Stimulated activated CD8-positive, alpha-beta memory T cell treated with anti-CD3 and anti-CD28 coated beads, Interleukin-4, amount 100 ng/mL, for 4 hours (primary cell): ENCODE measurements around the gene EEF1A2.

Experiments
- DNase-seq, 2 donors: peaks; one replicate each; pipeline ENCODE4 v3.0.0-alpha.2; 2020; ENCODE audit warnings: low read depth in 2 of 2, low spot score in 1 of 2

Gene EEF1A2

DNA sequence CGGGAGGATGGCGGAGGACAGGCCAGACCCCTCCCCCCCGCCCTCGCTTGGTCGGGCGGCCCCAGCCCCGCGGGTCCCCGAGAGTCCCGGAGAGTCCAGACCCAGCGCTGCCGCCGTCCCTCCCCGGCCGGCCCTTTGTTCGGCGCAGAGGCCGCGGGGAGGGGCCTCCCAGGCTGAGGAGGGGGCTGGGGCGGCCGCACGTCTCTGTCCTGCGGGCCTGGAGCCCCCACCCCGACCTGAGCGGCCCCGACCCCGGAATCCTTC, 27.2 kb downstream of the EEF1A2 start:
- no peak for DNase-seq

DNA sequence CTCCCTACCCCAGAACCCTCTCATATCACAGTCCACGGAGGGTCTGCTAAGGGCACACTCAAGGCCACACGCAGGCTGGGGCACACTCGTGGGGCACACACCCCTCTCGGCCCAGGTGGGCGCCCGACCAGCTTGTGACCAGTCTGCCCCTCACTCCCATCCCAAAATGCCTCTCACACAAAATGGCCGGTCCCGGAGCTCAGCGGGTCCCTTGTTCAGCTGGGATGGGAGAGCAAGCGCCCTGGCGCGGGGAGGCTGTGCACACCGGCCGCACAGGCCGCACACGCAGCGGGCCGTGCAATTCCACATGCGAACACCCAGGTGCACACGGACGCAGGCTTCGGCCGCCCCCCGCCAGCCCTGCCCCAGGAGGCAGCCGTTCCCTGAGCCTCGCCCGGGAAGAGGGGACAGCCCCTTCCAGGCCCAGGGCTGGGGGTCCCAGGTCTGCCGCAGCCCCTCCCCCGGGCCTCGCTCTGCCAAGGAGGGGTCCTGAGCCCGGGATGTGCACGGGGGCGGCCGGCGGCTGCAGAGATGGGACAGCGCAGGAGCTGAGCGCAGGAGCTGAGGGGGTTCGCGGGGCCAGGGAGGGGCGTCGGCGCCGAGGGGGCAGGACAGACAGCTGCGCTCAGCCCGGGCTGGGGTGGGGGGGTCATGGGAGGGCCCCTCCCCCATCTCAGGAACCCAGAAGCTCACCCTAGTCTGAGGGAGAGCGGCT, 27.7 kb downstream of the EEF1A2 start:
- DNase-seq, result no peak

DNA sequence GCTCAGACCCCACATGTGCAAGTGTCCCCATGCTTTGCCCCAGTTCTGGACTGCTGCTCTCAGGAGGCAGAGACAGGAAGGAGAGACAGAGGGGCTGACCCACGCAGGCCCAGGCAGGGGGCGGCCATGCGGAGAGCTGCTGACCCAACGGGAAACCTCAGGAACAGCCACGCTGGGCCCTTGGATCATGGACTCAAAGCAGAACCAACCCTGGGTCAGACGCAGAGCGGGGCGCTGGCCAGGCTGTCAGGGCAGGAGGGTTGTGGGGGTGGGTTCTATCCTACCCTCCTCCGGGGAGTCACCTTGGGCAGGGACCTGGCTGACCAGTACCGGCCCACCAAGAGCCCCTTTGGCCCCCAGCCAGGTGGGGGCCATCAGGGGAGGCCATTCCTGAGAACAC, 28.5 kb downstream of the EEF1A2 start:
- no peak for DNase-seq

DNA sequence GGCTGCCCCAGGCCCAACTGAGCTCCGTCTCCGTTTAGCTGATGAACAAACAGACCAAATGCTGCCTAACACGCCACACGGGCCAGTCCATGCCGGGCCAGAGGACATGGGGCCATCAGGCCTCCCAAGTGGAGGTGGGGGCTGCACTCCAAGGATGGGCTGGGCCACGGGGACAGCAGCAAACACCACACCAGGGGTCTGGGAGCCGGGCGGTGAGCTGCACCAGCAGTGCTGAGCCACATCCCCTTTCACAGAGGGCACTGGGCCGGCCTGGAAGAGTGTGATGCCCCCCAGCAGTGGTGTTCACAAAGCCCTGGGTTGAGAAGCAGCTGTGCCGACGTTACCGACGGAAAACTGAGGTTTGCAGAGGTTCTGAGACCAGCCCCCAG, 29.2 kb downstream of the EEF1A2 start:
- no peak for DNase-seq

DNA sequence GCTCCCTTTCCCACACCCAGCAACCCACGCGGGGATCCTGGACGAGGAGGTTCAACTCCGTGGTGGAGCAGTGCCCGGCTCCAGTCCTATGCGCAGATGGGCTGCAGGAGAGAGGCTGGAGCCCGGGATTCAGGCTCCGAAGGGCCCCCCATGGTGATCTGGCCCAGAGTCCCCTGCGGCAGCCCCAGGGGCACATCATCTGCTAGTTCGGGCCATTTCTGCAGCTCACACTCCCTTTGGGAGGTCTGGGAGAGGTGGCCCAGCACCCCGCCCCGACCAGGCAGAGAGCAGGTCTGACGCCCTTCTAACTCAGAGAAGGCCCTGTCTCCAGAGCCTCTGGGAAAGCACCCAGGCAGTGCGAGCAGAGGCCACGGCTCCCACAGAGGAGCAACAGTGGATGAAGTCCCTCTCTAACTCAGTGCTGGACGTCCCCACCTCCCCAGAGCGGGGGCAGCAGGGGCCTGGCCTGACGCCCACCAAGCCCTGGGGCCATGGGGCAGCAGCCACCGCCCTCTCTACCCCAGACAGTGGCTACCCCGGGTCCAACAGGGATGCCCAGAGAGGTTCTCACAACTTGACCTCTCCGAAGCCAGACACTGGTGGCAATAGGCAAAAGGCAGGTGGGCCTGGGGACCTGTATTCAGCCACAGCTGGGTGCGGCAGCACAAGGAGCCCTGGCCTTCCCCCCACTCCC, 29.7 kb downstream of the EEF1A2 start:
- DNase-seq, result no peak

DNA sequence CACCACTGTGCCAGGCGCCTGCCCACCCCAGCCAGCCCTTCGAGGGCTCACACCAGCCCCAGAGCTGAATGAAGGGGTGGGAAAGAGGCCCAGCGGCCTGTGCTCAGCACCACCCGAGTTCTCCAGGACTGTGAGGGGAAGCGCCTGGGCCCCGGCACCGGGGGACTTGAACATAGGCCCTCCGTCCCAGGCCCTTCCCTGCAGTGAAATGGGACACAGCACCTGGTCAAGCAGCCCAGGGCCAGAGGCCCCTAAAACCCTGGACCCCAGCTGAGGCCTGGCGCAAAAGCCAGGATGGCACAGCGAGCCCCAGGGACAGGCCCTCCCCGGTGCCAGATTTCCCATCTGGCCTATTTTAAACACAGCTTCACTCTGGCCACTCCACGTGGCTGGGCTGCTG, 30.5 kb downstream of the EEF1A2 start:
- DNase-seq, result no peak

DNA sequence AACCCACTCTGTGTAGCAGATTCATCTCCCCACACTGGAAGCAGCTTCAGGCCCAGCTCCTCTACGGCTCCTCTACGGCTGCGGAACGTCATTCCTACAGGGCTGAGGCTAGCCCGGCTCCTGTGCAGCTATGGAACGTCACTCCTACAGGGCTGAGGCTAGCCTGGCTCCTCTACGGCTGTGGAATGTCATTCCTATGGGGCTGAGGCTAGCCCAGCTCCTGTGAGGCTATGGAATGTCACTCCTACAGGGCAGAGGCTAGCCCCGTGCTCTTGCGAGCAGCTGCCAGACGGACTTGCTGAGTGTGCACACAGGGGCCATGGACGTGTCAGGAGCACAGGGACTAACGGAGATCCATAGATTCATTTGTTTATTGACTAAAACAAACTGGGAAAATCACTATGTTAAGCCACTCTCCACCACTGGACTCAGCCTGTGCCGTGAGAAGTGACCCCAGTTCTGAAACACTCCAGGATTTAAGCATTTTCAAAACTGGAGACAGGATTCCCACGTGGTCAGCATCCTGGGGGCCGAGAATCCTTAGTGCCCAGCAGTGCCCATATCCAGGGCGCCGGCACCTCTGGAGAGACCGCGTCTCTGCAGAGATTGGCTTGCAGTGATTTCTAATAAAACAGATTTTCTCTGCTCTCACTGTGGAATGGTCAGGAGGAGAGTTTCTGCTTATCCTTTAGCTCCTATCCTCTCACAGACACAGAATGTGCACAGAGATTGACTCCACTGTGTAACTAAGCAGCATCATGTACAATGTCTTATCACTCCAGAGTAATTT, 31.4 kb downstream of the EEF1A2 start:
- no peak for DNase-seq

DNA sequence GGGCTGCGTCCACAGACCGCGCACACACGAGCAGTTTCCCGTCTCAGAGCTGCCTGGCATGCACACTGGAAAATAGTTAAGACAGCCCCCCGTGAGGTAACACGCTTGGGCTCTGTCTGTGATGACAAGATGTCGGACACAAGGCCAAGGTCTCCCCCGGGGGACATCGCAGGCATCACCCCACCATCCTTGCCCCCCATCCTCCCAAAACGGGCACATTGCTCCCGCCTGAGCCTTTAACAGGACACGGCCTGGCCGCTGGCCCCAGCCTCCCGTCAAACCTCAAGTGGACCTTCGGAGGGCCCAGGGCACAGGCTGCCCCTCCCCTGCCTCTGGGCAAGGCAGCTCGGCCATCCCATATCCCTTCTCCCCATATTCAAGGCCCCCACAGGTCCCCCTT, 32.0 kb downstream of the EEF1A2 start:
- DNase-seq, result no peak

DNA sequence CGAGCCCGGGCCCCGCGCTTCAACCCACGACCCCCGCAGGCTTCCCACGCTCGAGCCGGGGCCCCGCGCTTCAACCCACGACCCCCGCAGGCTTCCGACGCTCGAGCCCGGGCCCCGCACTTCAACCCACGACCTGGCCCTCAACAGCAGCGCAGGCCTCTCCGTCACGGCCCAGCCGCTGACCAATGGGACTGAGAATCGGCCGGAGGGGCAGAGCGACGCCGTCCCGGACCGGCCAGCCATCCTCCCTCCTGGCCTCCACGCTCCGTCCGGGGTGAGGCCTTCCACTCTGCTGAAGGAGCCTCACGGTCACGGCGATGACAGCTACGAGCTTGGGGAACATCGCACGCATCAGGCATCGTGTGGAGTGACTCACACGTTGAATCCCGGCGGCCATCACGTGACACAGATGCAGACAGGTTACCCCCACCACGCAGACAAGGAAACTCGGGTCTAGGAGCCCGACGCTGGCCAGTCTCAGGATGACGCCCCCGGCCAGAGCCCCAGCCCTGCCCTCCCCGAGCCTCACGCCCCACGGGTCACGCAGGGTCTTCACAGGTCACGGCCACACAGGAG, 32.5 kb downstream of the EEF1A2 start:
- no peak for DNase-seq

DNA sequence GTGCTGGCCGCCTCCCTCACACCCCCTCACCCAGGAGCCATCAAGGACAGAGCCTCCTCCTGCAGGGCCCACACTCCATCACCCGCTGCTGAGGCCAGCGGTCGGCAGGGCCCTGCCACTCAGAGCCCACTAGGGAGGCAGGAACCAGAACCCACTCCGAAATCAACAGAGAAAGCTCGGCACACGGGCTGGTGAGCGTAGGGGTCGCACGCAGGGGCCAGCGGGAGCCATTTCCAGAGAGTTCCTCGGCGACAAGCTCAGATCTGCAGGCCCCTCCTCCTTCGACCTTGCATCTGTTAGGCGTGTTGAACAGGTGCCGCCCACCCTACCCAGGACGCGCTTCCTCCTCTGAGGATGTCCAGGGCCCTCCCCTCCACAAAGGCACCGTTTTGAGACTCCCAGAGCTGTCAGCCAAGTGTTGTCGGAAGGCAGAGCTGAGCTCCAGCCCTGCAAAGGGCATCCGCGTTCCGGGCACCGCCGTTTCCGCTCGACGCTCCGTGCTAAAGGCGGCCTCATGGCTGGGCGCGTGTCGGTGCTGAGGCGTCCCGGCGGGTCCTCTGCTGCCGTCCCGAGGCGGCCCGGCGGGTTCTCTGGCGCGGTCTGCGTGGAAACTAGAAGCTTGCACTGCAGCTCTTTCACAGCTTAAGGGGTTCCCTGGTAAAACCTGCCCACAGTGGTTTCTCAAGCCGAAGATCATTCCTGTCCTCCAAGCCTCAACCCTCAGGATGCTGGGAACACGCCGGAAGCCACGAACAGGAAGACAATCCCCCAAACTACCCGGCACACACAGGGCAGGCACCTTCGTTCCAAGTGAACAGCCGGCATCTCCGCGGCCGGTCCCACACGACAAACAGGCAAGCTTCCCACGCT, 33.3 kb downstream of the EEF1A2 start:
- no peak for DNase-seq

DNA sequence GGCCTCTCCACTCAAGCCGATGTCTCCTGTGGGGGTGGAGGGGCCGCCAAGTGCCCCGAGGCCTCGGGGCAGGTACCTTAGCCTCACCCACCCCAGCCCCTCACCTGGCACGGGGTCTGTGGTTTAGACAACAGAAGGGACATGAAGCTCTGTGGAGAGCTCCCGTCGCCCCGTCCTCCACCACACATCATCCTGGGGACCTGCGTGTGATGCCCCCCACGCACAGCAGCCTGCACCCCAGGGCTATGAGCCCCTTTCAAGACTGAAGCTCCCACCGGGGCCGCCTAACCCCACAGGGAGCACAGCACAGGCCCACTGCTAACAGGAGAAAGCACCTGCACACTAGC, 34.6 kb downstream of the EEF1A2 start:
- DNase-seq, result no peak

DNA sequence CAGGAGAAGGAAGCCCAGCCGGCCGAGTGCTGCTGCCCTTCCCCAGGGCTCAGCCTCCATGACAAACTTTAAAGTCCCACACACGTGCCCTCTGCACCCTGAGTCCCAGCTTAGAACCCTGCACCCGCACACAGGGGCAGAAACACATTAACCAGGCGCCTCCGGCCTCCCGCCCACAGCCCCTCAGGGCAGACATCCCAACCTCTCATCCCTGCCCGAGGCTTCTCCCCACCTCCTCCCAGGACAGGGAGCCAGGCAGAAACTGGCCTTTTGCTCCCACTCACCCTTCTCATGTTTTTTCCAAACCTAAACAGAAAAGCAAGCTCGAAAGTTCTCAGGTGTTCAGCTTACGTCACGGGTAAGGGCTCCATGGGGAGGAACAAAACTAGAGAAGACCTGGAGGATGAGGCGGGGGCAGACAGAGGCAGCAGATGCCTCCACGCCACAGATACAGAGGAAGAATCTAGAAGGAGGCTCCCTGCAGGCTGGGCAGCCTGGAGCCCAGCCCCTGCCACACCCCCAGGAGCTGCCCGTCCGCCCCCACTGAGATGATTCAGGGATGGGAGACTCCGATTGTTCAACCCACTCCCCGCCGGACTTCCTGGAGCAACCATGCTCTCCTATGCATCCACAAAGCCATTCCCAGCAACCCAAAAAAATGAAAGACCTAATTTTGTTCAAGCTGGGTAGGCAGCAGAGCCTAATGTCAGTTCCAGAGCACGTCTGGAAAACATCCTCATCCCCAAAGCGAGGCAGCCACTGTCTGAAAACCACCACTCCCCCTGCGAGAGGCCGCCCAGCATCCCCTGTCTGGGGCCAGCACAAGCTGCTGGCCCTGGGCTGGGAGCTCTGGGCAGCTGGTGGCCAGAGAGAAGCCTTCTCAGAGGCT, 35.2 kb downstream of the EEF1A2 start:
- no peak for DNase-seq

DNA sequence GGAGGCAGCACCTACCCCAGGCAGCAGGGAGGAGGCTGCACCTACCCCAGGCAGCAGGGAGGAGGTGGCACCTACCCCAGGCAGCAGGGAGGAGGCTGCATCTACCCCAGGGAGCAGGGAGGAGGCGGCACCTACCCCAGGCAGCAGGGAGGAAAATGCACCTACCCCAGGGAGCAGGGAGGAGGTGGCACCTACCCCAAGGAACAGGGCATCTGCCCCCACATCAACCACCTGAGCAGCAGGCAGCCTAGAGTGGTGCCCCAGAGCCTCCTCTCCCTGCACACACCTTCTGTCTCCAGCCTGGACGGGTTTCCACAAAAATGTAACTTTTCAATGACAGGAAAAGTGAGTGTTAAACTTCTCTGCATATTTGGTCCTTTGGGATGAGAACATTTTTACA, 36.6 kb downstream of the EEF1A2 start:
- DNase-seq, result no peak

DNA sequence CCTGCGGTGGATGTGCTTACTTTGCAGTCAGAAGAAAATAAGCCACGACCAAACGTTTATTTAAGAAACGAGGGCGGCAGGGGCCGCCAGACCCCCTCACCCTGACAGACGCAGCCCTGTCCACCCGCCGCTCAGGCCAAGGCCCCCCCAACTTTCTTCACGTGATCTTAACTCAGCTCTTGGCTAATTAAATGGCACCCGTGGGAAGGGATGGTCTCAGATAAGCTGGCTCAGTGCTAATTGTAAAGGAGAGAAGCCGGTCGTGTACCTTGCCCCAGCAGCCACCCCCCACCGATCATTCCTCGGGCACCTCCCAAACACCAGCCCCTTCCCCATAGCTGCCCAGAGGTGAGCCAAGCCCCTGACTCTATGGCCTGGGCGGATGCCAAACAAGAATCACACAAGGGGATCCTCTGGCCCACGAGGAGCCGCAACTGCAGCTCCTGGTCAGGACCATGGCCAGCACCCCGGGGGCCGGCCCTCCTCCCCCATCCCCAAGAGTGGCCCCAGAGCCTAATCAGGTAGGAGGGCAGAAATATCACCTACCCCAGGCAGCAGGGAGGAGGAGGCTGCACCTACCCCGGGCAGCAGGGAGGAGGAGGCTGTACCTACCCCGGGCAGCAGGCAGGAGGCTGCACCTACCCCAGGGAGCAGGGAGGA, 37.6 kb downstream of the EEF1A2 start:
- DNase-seq, result no peak

DNA sequence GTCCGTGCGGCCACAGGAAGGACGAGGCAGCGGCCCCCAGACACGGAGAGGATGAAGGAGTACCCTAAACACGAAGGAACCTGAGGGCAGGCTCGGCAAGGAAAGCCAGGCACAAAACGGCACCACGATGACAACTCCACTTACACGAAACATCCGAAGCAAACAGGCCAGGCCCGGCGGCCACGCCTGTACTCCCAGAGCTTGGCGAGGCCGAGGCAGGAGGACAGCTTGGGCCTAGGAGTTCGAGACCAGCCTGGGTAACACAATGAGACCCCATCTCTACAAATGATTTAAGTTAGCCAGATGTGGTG, 39.9 kb downstream of the EEF1A2 start:
- DNase-seq, result no peak

DNA sequence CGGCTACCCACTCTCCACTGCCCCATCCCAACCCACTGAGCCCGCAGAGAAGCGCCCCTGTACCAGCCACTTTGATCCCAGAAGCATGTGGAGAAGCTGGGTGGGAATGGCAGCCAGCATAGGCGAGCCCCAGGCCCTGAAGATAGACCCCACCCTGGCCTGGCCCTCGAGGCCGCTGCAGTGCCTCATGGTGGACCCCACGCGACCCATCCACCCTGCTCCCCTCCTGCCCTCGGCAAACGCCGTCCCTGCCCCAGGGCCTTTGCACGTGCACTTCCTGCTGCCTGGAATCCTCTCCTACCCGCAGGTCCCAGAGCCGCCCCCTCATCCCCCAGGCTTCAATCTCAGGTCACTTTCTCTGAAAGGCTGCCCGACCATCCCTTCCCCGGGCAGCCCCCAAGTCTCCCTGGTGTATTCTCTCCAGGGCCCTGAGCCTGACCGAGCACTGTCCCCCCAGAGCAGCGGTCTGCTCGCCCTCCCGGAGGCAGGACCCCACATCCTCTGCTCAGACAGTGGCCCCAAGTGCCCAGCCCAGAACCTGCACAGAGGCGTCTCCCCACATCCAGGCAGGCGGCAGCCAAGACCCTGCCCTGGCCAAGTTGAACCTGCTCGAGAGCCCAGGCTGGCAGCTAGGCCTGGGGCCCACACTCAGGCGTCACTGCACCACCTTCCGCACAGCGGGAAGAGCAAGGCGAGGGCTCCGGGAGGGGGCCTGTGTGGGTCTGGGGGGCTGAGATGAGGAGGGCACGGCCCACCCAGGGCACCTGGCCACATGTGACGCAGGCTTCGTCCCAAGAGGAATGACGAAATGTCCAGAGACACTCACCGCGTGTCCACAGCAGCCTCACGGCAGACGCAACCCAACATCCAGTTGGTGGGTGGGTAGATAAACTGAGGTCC, 40.5 kb downstream of the EEF1A2 start:
- DNase-seq, result no peak

DNA sequence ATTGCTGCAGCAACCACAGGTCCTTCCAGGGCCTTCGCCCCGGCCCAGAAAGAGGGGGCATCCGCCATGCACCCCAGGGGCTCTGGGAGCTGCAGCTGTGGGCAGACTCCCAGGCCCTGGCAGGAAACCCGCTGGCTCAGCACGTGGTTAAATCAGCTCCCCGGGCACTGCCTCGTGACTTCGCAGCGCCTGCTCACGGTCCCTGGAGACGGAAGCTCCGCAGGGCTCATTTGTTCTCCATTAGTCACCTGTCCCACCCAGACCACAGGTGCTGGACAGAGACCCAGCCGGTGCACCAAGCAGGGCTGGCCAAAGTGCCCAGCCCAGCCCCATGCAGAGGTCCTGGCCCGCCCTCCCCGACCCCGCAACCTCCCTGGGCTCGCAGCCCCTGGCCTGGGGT, 41.1 kb downstream of the EEF1A2 start:
- DNase-seq, result no peak

DNA sequence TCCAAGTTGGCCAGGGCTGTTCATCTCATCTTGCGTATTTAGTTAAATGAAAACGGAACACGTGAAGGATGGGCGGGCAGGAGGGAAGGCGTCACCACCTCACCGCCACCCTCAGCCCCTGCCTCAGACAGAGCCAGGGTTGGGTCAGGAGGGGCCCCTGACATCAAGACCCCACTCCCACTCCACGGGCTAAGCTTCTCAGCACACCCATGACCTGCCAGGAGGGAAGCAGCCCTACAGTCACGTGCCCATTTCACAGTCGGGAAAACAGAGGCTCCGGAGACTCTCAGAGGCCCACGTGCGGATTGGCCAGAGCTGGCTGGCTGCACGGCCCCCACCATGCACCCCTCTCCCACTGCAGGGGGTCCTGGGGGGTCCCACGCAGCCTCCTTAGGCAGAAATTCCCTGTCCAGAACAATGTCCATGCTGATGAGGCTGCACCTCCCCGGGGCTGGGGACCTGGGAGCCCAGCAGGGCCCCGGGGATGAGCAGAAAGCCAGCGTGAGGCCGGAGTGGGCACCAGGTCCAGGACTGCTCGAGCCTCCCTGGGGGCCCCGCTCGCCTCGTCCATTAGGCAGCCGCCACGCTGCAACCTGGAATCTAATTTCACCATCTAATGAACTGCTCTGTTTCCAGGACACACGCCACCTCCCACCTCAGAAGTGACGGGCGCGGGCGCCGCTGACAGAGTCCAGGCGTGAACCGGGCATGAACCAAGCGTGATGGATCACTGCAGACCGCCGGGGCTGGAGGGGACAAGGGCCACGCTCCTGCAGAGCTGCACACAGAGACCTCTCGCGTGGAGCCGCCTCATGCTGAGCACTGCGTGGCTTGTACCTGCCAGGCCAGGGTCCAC, 42.2 kb downstream of the EEF1A2 start:
- no peak for DNase-seq
